T-helper 2 cell treated with Interferon-gamma antibody and Interleukin-4, amounts not matched to agents 100 ng/mL and 5 ng/mL, for 36 hours (primary cell): ENCODE data around the gene KRT74. TPM values are rescaled to one million over a fixed set of nuclear protein-coding genes. Genes with fewer than 3 reads are reported as not detected.

Experiments
- intact Hi-C: fragments of 100-400 bp; cut with micrococcal nuclease; formaldehyde crosslinking; loops from one replicate; pipeline ENCODE4 v1.15.1; 2023
- total RNA-seq: library from RNA; stranded (reverse); gene quantifications from 2 replicates; pipeline ENCODE4 v1.2.3, GENCODE V29; 2022

Gene KRT74
- total RNA-seq, 1 donor from 2014 or later, result not detected

DNA sequence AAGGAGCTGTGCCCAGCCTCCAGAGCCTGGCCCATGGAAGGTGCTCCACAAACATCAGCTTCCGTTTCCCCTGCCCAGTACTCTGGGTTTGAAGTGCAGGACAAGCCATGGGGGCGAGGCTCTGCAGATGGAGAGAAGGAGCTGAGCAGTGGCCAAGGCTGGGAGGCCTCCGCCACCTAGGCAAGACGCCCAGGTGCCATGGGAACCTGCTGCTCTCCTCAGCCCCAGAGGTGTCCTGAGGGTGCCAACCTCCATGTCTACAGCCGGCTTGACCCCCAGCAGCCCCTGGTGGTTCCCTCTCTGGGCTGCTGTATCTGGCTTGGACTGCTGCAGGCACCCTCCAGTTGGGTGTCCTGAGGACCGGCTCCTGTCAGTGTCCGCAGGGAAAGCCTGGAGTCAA is 33.1 kb downstream of the KRT74 start:
- intact Hi-C loops, result no loop called here

DNA sequence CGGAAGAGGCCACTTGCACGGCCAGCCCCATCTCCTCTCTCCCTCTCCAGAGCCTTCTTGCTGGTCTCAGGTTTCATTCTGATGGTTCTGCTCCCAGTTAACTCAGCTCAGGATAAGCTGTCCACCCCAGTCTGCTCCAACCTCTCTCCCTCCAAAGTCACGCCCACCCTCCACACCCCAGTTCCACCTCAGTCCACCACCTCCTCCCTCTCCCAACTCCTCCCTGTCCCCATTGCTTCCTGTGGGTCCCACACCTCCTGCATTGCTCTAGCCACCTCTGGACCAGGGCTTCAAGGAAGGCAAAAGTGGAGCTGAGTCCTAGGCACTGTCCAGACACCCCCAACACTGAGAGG is 33.8 kb downstream of the KRT74 start:
- intact Hi-C loops, result no loop called here

DNA sequence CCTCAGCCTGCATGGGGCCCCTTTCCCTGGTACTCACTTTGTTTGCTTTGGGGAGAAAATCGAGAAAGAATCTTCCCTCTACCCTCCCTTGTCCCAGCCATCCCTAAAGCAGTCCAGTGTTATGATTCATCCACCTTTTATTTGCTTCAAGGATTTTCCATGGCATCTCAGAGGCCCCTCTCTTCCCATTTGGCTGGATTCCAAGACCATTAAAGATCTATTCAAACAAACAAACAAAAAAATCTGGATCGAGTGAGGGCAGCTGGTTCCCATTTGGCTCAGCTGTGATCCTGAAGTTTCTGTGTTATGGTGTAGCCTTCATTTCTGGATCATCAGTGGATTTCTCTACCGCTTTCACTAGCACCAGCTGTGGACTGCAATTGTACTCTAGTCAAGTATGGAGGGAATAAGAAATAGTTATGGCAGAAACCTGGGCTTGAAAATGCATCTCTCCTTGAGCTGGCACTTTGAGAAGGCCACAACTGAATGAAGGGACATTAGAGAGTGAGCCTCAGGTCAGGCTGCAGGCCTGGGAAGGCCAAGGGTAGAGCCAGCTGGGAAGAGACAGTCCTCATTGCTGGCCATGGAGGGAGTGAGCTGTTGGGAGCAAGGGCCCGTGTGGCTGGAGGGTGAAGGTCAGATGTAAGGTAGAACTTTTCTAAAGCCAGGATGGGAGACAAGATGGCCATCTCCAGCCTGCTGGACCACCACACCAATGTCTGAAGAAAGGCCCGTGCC is 34.4 kb downstream of the KRT74 start:
- intact Hi-C loops, result no loop called here

DNA sequence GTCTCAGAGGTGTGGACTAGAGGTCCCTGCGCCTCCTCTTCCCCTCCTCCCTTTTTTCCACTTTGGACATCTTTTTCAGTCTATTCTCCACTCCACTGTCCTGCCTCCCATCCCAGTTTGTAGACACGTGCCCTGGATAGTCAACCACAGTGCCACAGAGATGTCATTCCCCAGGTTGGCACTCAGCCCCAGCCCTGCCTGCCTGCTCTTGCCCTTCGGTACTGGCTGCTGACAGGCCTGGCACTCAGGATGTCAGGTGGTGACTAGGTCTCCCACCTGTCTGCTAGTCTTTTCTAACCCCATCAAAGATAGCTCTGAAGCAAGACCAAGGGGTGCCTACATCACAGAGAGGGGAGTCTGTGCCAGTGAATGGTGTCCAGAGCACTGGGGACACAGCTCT is 36.5 kb downstream of the KRT74 start:
- intact Hi-C loops, result no loop called here

DNA sequence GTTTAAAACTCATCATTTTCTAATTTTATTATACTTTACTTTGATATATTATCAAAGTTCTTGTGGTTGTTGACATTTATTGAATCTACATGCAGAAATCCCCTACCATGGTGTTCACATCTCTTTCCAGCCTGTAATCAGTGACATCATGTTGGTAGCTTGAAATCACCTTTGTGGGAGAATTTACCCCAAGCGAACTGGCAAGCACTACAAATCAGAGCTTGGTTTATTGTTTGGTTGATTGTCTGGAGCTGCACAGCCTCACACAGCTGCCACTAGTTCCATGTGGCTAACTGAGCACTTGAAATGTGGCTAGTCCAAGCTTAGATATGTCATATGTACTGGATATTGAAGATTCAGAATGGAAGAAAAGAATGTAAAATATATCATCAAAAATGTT is 38.1 kb downstream of the KRT74 start:
- intact Hi-C loops, result no loop called here

DNA sequence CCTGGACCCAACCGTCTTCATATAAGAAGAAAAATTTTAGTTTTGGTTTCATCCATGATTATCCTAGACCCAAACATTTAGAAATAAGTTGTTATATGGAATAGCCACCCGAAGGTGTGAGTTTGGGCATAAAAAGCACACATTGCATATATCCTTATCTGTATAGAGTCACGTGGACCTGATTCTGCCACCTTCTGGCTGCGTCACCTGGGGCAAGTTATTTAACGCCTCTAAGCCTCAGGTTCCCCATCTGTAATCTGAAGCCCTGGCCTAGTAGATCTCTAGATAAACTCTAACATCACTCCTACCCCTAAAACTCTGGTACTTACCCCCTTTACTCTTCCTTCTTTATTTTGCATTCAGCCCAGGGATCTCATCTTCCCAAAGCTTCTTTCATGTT is 39.2 kb downstream of the KRT74 start:
- intact Hi-C loops, result no loop called here

DNA sequence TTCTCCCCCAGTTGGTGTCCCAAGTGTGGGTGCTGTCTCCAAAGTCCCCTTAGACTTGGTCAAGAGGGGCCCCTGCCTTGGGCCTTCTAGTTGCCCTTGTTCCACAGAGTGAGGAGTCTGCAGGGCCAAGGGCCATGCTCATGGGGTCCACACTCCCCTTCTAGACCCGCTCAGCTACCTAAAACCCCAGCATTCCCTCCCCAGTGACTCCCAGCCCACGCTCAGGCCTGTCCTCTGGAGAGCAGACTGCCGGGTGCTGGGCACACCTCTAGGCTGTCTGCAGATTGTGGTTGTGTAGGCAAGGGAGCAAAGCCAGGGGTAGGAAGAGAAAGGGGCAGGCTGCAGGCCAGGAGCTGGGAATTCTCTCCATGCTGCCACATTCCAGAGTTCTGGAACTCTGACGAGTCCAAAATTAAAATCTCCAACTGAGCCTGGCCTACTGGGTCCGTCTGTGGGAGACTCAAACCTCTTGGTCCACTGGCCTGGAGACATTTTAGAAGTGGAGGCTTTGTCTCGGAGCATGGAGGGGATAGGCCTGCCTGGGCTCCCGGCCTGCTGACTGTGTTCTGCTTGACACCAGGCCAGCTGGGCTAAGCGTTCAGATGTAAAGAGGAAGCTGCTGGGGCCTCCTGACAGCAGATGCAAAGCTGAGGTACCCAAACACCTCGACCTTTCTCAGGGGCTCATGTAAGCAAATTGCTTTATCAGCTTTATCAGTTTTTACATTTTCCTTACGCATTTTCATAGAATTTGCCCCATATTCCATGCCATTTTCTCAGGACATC is 39.8 kb downstream of the KRT74 start:
- intact Hi-C loops, result no loop called here

DNA sequence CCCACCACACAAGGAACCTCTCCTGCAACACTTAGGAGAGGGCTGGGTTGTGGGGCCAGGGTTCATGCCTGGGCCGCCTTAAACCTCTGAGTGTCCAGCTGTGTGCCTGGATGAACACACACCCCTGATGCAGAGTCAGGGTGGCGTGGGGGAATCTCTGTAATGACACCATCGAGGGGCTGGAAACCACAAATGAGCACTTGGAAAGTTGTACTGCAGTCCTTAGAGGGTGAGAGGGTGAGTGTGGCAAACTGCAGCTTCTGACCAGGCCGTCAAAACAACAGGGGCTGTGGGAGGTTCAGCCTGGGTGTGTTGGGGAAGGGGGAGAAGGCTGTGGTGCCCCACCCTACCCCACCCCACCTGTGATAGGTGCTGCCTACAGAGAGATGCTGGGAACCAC is 41.0 kb downstream of the KRT74 start:
- intact Hi-C loops, result no loop called here

DNA sequence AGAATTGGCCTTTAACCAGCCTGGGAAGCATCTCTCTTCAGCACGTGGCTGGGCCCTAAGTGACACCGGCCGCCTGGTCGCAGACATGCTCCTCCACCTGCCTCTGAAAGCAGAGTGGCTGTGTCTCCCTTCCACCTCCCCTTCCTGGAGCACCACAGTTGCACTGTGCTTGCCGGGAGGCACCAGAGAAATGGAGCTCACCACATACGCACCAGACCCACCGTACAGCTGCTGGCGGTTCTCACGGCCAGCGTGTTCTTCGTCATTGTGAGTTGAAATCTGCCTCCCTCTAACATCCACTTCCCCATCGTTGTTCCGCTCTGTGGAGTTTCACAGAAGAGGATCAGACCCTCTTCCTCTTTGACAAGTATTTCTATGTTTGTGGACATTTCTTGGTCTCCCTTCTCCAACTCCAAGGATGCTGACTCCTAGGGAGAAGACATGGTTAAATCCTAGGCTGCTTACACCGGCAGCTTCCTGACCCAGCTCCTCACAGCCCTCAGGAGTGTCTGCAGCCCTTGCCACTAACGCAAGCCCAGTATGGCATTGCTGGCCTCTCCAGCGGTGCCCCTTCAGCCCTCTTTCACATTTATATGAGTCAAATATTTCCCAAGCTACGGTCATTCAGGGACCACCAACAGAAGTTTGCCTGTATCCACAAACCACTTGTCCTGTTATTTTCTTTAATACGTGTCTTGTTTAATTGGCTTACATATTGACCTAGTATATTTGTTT is 41.9 kb downstream of the KRT74 start:
- intact Hi-C loops, result no loop called here

DNA sequence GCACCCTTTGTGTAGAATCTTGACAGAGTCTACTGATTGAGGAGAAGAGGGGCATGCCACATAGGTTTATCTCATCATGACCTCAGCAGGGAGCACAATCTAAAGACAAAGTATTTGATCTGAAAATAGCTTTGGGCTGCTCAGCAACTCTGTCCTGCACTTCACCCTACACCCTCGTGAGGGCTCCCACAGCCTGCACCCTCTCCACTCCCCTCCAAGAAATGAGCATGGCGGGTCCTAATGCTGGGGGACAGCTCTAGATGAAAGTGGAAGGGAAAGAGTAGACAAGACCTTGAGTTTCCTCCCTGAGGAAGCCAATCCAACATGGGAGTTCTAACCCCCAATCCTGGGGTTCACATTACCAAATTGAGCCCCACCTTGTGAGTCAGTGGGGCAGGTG is 42.7 kb downstream of the KRT74 start:
- intact Hi-C loops, result no loop called here

DNA sequence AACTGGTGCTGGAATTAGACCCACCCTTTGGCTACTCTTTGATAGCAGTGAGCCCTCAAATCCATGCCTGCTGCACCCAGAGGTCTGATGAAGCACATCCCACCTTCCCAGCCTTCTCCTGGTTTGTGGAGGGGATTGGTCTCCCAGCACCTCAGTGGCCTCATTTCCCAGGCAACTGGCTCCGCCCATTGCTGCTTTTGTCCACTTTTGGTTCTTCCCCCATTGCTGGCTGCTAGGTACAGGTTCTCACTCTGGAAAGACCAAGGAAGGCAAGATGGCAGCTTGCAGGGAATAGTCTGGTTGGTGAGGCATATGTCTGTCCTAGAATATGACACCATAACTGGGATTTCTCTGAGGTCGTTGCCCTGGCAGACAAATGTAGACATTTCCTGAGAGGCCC is 43.3 kb downstream of the KRT74 start:
- intact Hi-C loops, result no loop called here

DNA sequence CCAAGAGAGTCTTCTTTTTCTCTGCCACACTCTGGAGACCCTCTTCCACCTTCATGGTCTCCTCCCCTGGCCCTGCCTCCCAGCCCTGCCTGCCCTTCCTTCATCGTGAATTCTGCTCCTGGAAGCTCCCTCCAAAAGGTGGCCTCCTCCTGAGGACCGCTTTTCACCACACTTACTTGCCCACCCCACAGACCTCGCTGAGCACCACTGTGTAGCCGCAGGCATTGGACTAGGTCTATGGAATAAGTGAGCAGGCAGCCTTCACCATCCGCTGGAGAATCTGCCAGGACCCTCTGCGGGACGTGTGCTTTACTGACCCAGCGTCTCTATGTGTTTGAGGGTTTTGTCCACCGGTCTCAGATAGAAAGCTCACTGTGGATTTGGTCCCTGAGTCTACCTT is 43.8 kb downstream of the KRT74 start:
- intact Hi-C loops, result no loop called here

DNA sequence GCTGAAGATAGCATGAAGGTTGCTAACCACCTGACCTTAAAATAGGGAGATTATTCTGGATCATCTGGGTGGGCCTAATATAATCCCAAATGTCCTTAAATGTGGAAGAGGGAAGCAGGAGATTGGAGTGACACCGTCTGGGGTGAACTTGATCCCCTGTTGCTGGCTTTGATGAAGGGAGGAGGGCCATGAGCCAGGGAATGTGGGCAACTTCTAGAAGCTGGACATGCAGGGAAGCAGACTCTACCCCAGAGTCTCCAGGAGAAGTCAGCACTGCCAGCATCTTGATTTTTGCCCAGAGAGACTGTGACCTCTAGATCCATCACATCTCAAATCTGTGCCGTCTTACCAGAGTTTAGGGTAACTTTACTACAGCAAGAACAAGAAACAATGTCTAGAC is 44.2 kb downstream of the KRT74 start:
- intact Hi-C loops, result no loop called here

DNA sequence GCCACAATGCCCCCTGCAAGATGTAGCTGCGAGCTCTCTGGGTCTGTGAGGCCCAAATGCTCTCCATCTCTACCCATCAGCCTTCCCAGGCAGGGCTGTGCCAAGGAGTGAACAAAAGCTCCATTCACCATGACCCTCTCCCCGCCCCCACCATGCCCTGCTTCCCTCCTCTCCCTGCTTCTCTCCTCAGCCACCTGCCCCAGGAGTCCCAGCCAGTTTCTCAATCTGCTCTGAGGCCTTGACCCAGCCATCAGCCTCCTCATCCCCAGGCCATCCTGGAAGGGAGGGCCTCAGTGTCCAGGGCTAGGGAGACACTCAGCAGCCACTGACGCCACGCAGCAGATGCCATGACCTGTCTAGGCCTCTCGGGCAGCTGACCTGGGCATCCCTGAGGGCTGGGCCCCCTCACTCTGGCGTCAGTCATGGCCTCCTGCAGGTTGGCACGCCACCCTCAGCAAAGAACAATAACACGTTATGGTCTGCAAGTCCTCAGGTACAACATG is 45.0 kb downstream of the KRT74 start:
- intact Hi-C loops, result no loop called here

DNA sequence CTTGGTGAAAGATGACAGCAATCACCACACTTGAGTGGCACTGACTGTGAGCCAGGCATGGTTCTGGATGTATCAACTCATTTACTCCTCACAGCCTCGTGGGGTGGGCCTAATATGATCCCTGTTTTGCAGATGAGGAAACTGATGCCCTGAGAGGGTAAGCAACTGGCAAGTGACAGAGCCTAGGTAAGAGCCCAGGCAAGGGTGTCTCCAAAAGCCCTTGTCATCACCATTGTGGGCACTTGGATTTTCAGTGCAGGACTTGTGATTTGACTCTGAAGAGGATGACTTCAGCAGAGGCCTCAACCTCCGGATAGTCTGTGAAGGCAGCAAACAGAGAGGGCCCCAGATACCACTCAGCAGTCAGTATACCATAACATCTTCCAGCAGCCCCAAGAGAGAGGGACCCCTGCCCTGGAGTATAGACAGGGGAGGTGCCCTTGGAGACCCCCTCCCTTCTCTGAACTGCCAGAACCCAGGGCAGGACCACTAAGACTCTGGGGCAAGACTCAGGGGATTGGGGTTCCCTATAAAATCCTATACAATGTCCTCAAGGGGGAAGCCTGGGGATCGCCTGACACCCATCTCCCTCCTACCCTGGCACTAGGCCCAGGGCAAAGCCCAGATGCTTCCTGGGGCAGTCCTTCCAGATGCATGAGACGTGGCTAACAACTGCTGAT is 46.4 kb downstream of the KRT74 start:
- intact Hi-C loops, result no loop called here

DNA sequence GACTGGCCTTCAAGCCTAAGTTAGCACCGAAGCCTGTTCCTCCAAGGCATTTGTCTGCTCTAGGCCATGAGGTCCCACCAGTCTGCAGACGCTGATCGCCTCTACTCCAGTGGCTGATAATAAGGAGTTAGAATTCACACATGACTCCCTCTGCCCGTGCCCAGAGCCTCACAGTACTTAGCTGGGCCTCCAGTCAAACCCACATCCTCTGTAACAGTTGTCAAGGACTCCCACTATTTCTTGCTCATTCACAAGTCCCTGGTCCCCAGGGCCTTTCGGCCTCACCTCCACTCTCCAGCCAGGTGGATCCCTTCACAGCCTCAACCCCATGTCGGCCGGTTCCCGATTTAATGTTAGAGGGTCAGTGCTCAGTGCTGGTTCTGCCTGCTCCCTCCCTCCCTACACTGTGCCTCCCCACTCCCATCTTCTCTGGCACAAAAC is 47.1 kb downstream of the KRT74 start:
- intact Hi-C loops, result no loop called here

DNA sequence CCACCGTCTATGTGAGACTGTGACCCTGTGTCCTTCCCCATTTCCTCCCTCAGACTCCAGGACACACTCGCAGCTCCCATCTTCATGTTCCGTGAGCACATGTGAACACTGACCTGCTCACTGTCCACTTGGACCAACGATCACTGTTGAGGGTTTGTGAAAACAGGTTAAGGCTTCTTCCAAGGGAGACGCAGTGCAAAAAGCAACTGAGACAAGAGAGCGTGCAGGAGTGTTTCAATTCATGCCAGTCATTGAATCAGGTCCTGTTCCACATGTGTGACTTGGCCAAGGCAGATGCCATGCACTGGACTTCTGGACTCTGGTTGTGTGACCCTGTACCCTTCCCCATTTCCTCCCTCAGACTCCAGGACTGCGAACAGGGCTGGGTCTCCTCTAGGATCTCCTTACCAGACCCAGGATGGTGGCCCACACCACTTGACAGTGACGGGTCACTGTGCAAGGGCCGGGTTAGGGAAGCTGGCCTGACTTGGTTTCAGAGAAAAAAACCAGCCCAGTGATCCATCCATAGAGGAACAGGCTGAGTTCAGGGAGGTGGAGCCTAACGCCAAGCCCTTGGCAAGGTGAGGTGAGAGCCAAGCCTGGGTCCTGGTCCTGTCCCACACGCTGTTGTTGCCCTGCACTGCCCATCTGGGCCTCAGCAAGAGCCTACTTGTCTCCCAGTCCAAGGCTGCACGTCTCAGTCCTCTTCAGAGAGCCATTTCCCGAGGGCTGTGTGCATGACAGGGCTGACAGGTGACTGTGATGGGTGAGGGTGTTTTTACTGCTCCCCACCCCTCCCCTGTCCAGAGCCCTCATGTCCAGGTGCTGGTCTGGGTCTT is 47.8 kb downstream of the KRT74 start:
- intact Hi-C loops, result no loop called here

DNA sequence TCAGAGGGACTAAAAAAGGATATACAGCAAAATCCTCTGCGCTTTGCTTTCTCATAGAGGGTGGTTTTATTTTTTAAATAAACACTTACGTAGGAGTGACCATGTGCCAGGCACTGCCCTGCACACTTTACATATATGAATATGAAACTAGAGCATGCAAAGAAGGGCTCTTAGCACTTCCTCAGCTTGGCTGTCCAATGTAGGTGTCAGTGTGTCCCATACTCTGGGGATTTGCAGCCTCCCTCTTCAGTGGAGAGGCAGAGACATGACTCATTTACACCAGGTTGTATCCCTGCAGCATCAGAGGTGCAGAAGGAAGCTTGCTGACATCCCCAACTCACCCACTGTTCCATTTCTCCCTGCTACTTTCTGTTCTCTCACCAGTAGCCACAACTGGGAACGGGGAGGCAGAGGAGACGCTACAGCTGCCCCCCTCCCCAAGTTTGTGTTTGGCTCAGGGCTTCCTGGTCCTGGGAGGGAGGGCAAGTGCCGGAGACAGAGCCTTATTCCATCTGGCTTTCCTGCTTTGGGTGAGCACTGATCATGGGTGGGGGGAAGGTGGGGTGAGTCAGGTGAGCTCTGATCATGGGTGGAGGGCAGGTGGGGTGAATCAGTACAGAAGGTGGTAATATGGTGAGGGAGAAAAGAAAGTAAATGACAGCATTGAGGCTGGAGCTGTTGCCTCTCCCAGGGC is 48.6 kb downstream of the KRT74 start:
- intact Hi-C loops, result no loop called here

DNA sequence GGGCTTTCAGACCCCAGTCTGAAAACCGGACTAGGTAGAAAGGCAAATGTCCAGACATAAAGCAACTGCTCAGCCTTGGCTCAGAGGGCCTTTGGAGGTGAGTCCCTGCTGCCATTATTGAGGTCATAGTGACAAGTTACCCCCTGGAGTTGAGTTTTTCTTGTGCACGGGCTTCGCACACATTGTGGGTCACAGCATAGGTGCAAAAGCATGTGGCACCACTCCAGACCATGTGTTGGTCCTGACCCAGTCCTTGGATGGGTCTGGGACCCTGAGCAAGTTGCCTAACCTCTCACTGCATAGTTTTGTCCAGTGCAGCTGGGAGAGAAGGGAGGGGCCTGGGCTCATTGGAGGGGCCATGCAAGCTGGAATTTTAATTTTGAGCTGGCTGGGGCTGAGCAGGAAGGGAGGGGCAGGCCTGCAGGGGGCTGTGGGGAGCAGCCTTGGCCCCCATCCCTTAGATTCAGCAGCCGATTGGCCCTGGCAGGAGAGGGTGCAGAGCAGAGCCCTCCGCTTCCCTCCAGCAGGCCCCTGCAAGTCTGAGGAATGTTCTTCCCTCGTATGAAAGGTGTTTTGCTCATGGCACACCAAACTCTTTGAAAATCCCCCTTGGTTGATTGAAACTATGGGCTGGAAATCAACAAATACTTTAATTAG is 49.3 kb downstream of the KRT74 start:
- intact Hi-C loops, result no loop called here

DNA sequence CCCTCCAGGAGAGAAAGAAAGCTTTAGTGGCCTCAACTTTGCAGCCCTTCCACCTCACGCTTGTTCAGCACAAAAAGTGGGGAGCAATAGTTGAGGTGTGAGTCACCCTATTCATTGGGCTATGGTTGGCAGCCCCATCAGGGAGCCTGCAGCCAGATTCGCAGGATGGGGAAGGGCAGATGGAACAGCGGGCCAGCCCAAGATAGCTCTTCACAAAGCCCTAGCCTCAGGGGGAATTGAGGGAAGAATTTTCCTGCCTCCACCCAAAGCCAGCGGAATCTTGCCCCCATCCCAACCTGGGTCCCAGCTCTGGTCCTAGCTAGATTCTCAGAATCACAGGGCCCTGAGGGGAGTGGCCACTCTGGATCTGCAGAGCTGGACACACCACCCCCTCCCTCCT is 49.8 kb downstream of the KRT74 start:
- intact Hi-C loops, result no loop called here
